ENCODE results near the gene SLC7A6. TPM values are rescaled to one million over a fixed set of nuclear protein-coding genes. Genes with fewer than 3 reads are reported as not detected.
A peak's percentile ranks its signal among the peaks of the same experiment; 100 is the strongest.

Gene SLC7A6
- total RNA-seq, 2 donors from 2014 or later: 99.8 to 131 TPM

- peaks cover 4 to 7% of the 10 kb centered on the region in 2 donors for H3K36me3 Mint-ChIP-seq (ENCODE audit: insufficient read depth in 2 of 2)
- no peak overlapping the region for H3K4me3 Mint-ChIP-seq
- DNase-seq (no peak), ATAC-seq (replicated peaks in 1 of 2) (no peak)
- H3K27ac Mint-ChIP-seq: no peak overlapping the region
- peaks cover under 1% of the 10 kb centered on the region for H3K4me1 Mint-ChIP-seq (ENCODE audit: low read depth)
- H3K27me3 Mint-ChIP-seq (ENCODE audit: low read depth): no peaks in the 10 kb centered on the region
- H3K9me3 Mint-ChIP-seq: no peaks in the 10 kb centered on the region
These were observed 12.5 kb upstream of the SLC7A6 start for GRCh38 chr16:68251832-68252231.

DNA sequence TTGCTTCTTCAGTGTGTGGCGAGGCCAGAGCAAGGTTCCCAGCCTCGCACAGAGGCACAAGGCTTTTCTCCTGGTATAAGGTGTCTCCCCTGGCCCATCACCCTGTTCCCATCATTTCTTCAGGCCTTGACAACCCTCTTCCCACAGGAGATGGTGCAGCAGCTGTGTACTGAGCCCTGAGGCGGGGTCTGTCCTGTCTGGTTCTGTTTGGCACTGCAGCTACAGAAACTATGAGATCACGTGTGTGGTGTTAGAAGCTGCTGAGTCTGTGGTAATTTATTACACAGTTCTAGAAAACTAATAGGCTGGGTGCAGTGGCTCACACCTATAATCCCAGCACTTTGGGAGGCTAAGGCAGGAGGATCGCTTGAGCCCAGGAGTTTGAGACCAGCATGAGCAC lies 11.9 kb upstream of the SLC7A6 start:
- Mint-ChIP-seq H3K36me3 (ENCODE audit: insufficient read depth in 2 of 2) (peaks cover 4 to 7% of the 10 kb centered on the region in 2 donors), H3K27me3 (ENCODE audit: low read depth) (no peaks in the 10 kb centered on the region), H3K9me3 (no peaks in the 10 kb centered on the region), H3K4me1 (ENCODE audit: low read depth) (peaks cover 2% of the 10 kb centered on the region), H3K27ac (no peak overlapping the region), H3K4me3 (no peak overlapping the region)
- ATAC-seq (replicated peaks in 1 of 2) (no peak), DNase-seq (no peak)

DNA sequence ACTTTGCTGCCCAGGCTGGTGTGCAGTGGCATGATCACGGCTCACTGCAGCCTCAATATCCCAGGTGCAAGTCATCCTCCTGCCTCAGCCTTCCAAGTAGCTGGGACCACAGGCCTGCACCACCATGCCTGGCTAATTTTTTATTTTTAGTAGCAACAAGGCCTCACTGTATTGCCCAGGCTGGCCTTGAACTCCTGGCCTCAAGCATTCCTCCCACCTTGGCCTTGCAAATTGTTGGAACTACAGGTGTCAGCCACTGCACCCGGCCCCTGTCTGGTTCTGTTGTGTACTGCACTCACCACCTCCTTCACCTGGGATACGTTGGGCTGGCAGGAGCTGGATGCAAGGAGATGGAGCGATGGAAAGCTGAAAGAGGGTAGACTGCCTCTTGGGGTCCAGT lies 10.6 kb upstream of the SLC7A6 start:
- Mint-ChIP-seq H3K27me3 (ENCODE audit: low read depth) (no peaks in the 10 kb centered on the region), H3K4me3 (no peak overlapping the region), H3K27ac (no peak overlapping the region), H3K4me1 (ENCODE audit: low read depth) (peaks cover 9% of the 10 kb centered on the region), H3K36me3 (ENCODE audit: insufficient read depth in 2 of 2) (peaks cover 4 to 7% of the 10 kb centered on the region in 2 donors), H3K9me3 (no peaks in the 10 kb centered on the region)
- DNase-seq (no peak), ATAC-seq (replicated peaks in 1 of 2) (no peak)

- Mint-ChIP-seq H3K4me3 (no peak overlapping the region), H3K27me3 (ENCODE audit: low read depth) (no peaks in the 10 kb centered on the region), H3K27ac (no peak overlapping the region), H3K4me1 (ENCODE audit: low read depth) (peaks cover 9% of the 10 kb centered on the region), H3K36me3 (ENCODE audit: insufficient read depth in 2 of 2) (peaks cover 3 to 5% of the 10 kb centered on the region in 2 donors), H3K9me3 (no peaks in the 10 kb centered on the region)
- DNase-seq: no peak
- ATAC-seq (replicated peaks in 1 of 2): no peak
These were observed 8.6 kb upstream of the SLC7A6 start for GRCh38 chr16:68255712-68256111.

DNA sequence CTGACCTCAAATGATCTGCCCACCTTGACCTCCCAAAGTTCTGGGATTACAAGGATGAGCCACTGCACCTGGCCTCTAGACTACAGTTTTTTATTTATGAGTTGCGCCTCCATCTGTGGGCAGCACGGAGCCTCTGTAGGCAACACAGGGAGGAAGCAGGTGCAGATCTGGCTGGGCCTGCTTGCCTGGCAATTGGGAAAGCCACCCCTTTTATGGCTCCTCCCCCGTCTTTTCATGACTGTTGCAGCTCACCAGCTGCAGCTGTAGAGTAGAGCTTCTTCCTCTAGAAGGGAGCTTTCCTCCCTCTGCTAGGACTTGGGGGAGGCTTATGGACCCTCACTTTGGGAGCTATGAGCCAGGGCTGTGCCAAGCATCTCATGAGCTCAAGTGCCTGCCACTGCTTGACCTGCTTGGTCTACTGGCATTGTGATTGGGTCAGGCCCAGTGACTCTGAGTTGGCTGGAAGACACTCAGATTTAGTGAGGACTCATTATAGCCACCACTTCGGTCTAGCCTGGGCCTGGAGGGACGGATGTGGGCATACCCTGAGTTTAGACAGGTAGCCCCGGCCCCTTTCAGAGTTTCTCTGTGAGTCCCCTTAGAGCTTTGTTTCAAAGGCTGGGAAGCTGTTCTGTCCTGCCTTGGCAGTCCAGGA lies 6.9 kb upstream of the SLC7A6 start:
- Mint-ChIP-seq H3K27me3 (ENCODE audit: low read depth) (no peaks in the 10 kb centered on the region), H3K9me3 (no peaks in the 10 kb centered on the region), H3K36me3 (ENCODE audit: insufficient read depth in 2 of 2) (no peaks in the 10 kb centered on the region), H3K4me3 (no peak overlapping the region), H3K27ac (no peak overlapping the region), H3K4me1 (ENCODE audit: low read depth) (peaks cover 22% of the 10 kb centered on the region)
- no peak for DNase-seq
- no peak for ATAC-seq (replicated peaks in 1 of 2)

DNA sequence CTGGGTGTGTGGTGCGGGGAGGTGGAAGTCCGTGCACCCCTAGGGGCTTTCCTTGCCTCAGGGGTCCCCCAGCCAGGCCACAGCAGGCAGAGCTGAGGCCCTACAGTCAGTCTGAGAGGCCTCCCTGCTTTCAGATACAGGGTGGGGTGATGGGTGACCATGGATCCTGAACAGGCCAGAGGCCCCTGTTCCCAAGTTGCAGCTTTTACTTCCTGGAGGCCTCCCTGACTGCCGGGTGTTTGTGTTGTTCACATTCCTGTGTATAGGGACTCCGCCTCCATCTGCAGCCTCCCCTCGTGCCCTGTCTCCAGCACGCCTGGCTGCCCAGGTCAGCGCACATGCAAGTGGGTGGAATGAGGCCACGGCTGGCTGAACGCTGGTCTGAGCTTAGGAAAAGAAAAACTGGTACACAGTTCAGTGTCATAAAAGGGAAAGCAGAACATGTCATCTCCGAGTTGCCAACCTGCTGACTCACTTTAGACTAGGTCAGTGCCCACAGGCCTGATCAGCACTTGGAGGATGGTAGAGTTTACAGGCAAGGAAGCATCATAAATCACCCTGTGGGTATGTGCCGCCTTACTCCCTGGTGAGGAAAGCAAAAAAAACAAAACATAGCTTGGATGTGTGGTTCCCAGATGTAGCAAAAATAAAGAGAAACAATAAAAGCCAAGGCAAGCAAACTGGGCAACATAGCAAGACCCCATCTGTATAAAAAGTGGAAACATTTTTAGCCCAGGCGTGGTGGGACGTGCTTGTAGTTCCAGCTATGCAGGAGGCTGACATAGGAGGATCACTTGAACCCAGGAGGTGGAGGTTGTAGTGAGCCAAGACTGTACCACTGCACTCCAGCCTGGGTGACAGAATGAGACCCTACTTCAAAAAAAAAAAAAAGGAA lies 6.2 kb upstream of the SLC7A6 start:
- Mint-ChIP-seq H3K27ac (peak overlapping the region; percentile 85), H3K4me1 (ENCODE audit: low read depth) (peaks cover 26% of the 10 kb centered on the region), H3K4me3 (no peak overlapping the region), H3K9me3 (no peaks in the 10 kb centered on the region), H3K36me3 (ENCODE audit: insufficient read depth in 2 of 2) (no peaks in the 10 kb centered on the region), H3K27me3 (ENCODE audit: low read depth) (no peaks in the 10 kb centered on the region)
- DNase-seq: no peak
- ATAC-seq (replicated peaks in 1 of 2): no peak

DNA sequence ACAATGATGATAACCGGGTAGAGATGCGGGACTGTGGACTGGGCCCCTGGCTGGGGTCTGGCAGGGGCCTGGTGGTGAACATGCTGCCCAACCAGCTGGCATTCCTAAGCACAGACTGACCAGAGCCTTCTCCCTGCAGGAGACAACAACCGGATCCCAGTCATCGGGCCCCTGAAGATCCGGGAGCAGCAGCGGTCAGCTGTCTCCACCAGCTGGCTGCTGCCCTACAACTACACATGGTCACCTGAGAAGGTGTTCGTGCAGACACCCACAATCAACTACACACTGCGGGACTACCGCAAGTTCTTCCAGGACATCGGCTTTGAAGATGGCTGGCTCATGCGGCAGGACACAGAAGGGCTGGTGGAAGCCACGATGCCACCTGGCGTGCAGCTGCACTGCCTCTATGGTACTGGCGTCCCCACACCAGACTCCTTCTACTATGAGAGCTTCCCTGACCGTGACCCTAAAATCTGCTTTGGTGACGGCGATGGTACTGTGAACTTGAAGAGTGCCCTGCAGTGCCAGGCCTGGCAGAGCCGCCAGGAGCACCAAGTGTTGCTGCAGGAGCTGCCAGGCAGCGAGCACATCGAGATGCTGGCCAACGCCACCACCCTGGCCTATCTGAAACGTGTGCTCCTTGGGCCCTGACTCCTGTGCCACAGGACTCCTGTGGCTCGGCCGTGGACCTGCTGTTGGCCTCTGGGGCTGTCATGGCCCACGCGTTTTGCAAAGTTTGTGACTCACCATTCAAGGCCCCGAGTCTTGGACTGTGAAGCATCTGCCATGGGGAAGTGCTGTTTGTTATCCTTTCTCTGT lies 5.1 kb upstream of the SLC7A6 start:
- ATAC-seq (replicated peaks in 1 of 2): no peak
- DNase-seq: no peak
- peaks cover 35% of the 10 kb centered on the region for H3K4me1 Mint-ChIP-seq (ENCODE audit: low read depth)
- no peaks in the 10 kb centered on the region for H3K36me3 Mint-ChIP-seq (ENCODE audit: insufficient read depth in 2 of 2)
- H3K9me3 Mint-ChIP-seq: no peaks in the 10 kb centered on the region
- H3K4me3 Mint-ChIP-seq: no peak overlapping the region
- no peak overlapping the region for H3K27ac Mint-ChIP-seq
- no peaks in the 10 kb centered on the region for H3K27me3 Mint-ChIP-seq (ENCODE audit: low read depth)

DNA sequence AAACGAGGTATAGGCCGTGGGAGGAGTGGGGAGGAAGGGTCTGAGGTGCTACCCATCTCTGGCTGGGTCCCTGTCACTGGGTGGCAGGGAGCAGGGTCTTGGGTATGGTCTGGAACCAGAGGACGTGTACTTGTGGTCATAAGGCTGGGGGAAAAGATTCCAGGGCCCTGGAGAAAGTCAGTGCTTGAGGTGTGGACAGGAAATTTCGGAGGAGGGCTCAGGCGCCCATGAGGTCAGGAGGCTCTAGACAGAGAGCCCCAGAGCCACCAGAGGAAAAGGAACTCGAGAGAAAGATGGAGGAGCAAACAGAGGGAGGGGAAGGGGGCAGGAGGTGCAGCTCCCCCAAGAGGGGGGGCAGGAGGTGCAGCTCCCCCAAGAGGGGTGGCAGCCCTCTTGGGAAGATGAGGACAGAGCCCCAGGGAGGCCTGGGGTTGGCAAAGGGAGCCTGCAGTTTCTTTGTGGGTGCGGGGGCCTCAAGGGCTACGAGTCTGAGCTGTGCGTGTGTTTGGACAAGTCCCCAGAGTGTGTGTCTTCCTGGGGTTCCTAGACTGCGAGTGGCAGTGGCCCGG lies 683 bp upstream of the SLC7A6 start:
- no peak for ATAC-seq (replicated peaks in 1 of 2)
- Mint-ChIP-seq H3K4me1 (ENCODE audit: low read depth) (peaks cover 56% of the 10 kb centered on the region), H3K4me3 (peak overlapping the region; percentile 90 to 93), H3K9me3 (no peaks in the 10 kb centered on the region), H3K27me3 (ENCODE audit: low read depth) (no peaks in the 10 kb centered on the region), H3K36me3 (ENCODE audit: insufficient read depth in 2 of 2) (peaks cover 2 to 8% of the 10 kb centered on the region in 2 donors), H3K27ac (peak overlapping the region; percentile 97)
- DNase-seq: no peak

- peaks cover 5 to 14% of the 10 kb centered on the region in 2 donors for H3K36me3 Mint-ChIP-seq (ENCODE audit: insufficient read depth in 2 of 2)
- no peaks in the 10 kb centered on the region for H3K9me3 Mint-ChIP-seq
- H3K27ac Mint-ChIP-seq: peak overlapping the region; percentile 90
- DNase-seq (peak; percentile 51), ATAC-seq (replicated peaks in 1 of 2) (peak; percentile 14 to 18)
- peak overlapping the region; percentile 90 to 93 for H3K4me3 Mint-ChIP-seq
- H3K4me1 Mint-ChIP-seq (ENCODE audit: low read depth): peaks cover 73% of the 10 kb centered on the region
- H3K27me3 Mint-ChIP-seq (ENCODE audit: low read depth): no peaks in the 10 kb centered on the region
These were observed 973 bp downstream of the SLC7A6 start for GRCh38 chr16:68265078-68265920.

DNA sequence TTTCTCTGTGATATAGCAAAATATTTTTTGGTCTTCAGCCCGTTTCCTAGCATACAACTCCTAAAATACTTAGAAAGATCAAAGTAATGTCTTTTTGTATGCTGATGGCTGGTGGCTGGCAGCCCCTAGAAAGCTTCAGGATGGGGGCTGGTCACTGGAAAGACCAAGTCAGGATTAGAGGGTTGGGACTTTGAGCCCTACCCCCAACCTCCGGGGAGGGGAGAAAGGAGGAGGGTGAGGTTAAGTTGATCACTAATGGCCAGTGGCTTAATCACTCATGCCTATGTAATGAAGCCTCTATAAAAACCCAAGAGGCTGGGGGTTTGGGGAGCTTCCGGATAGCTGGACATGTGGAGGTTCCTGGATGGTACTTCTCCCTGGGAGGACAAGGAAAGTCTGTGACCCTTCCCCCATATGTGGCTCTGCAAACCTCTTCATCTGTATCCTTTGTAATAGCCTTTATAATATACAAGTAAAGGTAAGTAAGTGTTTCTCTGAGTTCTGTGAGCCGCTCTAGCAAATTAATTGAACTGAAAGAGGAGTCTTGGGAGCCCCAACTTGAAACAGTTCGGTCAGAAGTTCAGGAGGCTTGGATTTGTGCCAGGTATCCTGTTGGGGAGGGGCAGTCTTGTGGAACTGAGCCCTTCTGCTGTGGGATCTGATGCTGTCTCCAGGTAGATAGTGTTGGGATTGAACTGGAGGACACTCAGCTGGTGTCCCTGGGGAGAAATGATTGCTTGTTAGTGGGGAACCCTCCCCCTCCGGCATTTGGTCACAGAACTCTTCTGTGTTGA lies 3.5 kb downstream of the SLC7A6 start:
- Mint-ChIP-seq H3K4me1 (ENCODE audit: low read depth) (peaks cover 84% of the 10 kb centered on the region), H3K4me3 (peak overlapping the region; percentile 68 to 77), H3K27ac (peak overlapping the region; percentile 94), H3K9me3 (no peaks in the 10 kb centered on the region), H3K36me3 (ENCODE audit: insufficient read depth in 2 of 2) (peaks cover 5 to 21% of the 10 kb centered on the region in 2 donors), H3K27me3 (ENCODE audit: low read depth) (no peaks in the 10 kb centered on the region)
- ATAC-seq (replicated peaks in 1 of 2) (no peak), DNase-seq (no peak)

DNA sequence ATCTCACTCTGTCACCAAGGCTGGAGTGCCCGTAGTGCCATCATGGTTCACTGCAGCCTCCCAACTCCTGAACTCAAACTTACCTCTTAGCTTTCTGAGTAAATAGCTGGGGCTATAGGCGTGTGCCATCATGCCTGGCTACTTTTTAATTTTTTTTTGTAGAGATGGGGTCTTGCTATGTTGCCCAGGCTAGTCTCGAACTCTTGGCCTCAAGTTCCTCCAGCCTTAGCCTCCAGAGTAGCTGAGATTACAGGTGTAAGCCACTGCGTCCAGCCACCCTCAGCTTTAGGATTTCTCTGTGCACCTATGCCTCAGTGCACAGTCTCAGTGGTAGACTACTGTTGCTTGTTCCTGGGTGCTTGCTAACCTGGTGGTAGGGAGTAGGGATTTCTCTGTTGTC lies 5.5 kb downstream of the SLC7A6 start:
- H3K4me1 Mint-ChIP-seq (ENCODE audit: low read depth): peaks cover 92% of the 10 kb centered on the region
- H3K27ac Mint-ChIP-seq: peak overlapping the region; percentile 86
- DNase-seq (no peak), ATAC-seq (replicated peaks in 1 of 2) (peak in 1 of 2 donors; percentile 22)
- H3K9me3 Mint-ChIP-seq: no peaks in the 10 kb centered on the region
- H3K4me3 Mint-ChIP-seq: peak overlapping the region; percentile 59 to 75
- peaks cover 15 to 33% of the 10 kb centered on the region in 2 donors for H3K36me3 Mint-ChIP-seq (ENCODE audit: insufficient read depth in 2 of 2)
- H3K27me3 Mint-ChIP-seq (ENCODE audit: low read depth): no peaks in the 10 kb centered on the region

Data from activated T-cell treated with anti-CD3 and anti-CD28 coated beads, Interleukin-2, amount 50 U/mL, for 72 hours (primary cell).